ENCODE results near the gene EEFSEC. TPM values are rescaled to one million over a fixed set of nuclear protein-coding genes. Genes with fewer than 3 reads are reported as not detected.
A peak's percentile ranks its signal among the peaks of the same experiment; 100 is the strongest.

The EEFSEC gene
- total and polyA plus RNA-seq, 4 donors, result 9.8 to 20.1 (median 11.6) TPM

- no peak overlapping the region for H3K4me3 ChIP-seq
- ATAC-seq (ENCODE audit: insufficient read depth, low FRiP score), result no peak
- H3K4me1 ChIP-seq (ENCODE audit: control insufficient read depth in 5 of 5, insufficient read depth in 5 of 5, low read length in 5 of 5), result peaks cover 0 to 9% (median 0%) of the 10 kb centered on the region in 5 donors
- no peaks in the 10 kb centered on the region for H3K9me3 ChIP-seq (ENCODE audit: control insufficient read depth in 4 of 4, insufficient read depth in 3 of 4, low read length in 3 of 4)
- no peak overlapping the region for H3K27ac ChIP-seq (ENCODE audit: low read depth in 1 of 2, low read length in 1 of 2)
- DNase-seq, result no peak
- no peaks in the 10 kb centered on the region for H3K27me3 ChIP-seq (ENCODE audit: control insufficient read depth in 3 of 3, insufficient read depth in 3 of 3, low read length in 2 of 3)
- no peak for TF ChIP-seq CTCF (IDR thresholded peaks at IDR 0.05; ENCODE audit: control extremely low read depth, extremely low read depth)
- WGBS, 2 donors, result 76 to 85% methylated on average over 4 of the region's 4 CpGs
- no peaks in the 10 kb centered on the region for H3K36me3 ChIP-seq (ENCODE audit: control insufficient read depth in 4 of 4, insufficient read depth in 4 of 4, low read length in 4 of 4)
- H3K9ac ChIP-seq (ENCODE audit: insufficient read depth in 1 of 2, low read length in 2 of 2), result no peak overlapping the region
These were observed 141.8 kb downstream of the EEFSEC start for GRCh38 chr3:128294999-128295468.

- TF ChIP-seq CTCF (IDR thresholded peaks at IDR 0.05; ENCODE audit: control extremely low read depth, extremely low read depth), result no peak
- WGBS, 2 donors, result 93 to 94% methylated on average over 10 of the region's 10 CpGs
- Histone ChIP-seq H3K27me3 (ENCODE audit: control insufficient read depth in 3 of 3, insufficient read depth in 3 of 3, low read length in 2 of 3) (no peaks in the 10 kb centered on the region), H3K9me3 (ENCODE audit: control insufficient read depth in 4 of 4, insufficient read depth in 3 of 4, low read length in 3 of 4) (no peaks in the 10 kb centered on the region), H3K4me3 (no peak overlapping the region), H3K27ac (ENCODE audit: low read depth in 1 of 2, low read length in 1 of 2) (peak overlapping the region in 1 of 2 donors; percentile 5), H3K4me1 (ENCODE audit: control insufficient read depth in 5 of 5, insufficient read depth in 5 of 5, low read length in 5 of 5) (peaks cover 0 to 9% (median 0%) of the 10 kb centered on the region in 5 donors), H3K9ac (ENCODE audit: insufficient read depth in 1 of 2, low read length in 2 of 2) (no peak overlapping the region), H3K36me3 (ENCODE audit: control insufficient read depth in 4 of 4, insufficient read depth in 4 of 4, low read length in 4 of 4) (no peaks in the 10 kb centered on the region)
- no peak for DNase-seq
- no peak for ATAC-seq (ENCODE audit: insufficient read depth, low FRiP score)
These were observed 143.4 kb downstream of the EEFSEC start for GRCh38 chr3:128296469-128297251.

- WGBS, 2 donors, result 44 to 75% methylated on average over 2 of the region's 2 CpGs
- no peaks in the 10 kb centered on the region for H3K36me3 ChIP-seq (ENCODE audit: control insufficient read depth in 4 of 4, insufficient read depth in 4 of 4, low read length in 4 of 4)
- no peak overlapping the region for H3K4me3 ChIP-seq
- no peak for TF ChIP-seq CTCF (IDR thresholded peaks at IDR 0.05; ENCODE audit: control extremely low read depth, extremely low read depth)
- DNase-seq (peak in 1 of 3 donors; percentile 52), ATAC-seq (ENCODE audit: insufficient read depth, low FRiP score) (no peak)
- peaks cover 0 to 9% (median 0%) of the 10 kb centered on the region in 5 donors for H3K4me1 ChIP-seq (ENCODE audit: control insufficient read depth in 5 of 5, insufficient read depth in 5 of 5, low read length in 5 of 5)
- H3K27ac ChIP-seq (ENCODE audit: low read depth in 1 of 2, low read length in 1 of 2), result peak overlapping the region in 1 of 2 donors; percentile 5
- no peaks in the 10 kb centered on the region for H3K9me3 ChIP-seq (ENCODE audit: control insufficient read depth in 4 of 4, insufficient read depth in 3 of 4, low read length in 3 of 4)
- no peak overlapping the region for H3K9ac ChIP-seq (ENCODE audit: insufficient read depth in 1 of 2, low read length in 2 of 2)
- H3K27me3 ChIP-seq (ENCODE audit: control insufficient read depth in 3 of 3, insufficient read depth in 3 of 3, low read length in 2 of 3), result no peaks in the 10 kb centered on the region
These were observed 144.3 kb downstream of the EEFSEC start for GRCh38 chr3:128297401-128298138.

All from lung (tissue), 12 donors.